IMR-90 (cell line): ENCODE measurements around the gene COL4A1.

Source experiments
- BHLHE40 ChIP-seq: fragments of 150-350 bp; IDR thresholded peaks from 2 replicates; pipeline ENCODE4 v1.6.1; 2016; ENCODE audit warnings: mild to moderate bottlenecking, low read depth, low read length
- CEBPB ChIP-seq: IDR thresholded peaks from 2 replicates; pipeline ENCODE4 v1.6.1; 2012; ENCODE audit warnings: low read depth, low read length, improper control_type of control experiment
- CHD1 ChIP-seq: IDR thresholded peaks from 2 replicates; pipeline ENCODE4 v1.6.1; 2012; ENCODE audit warnings: low read depth, low read length, improper control_type of control experiment
- FOS ChIP-seq: fragments of 150-350 bp; IDR thresholded peaks from 2 replicates; pipeline ENCODE4 v1.6.1; 2016; ENCODE audit warnings: low read depth, low read length
- MAFK ChIP-seq: IDR thresholded peaks from 2 replicates; pipeline ENCODE4 v1.6.1; 2012; ENCODE audit warnings: low read depth, low read length, improper control_type of control experiment
- MAZ ChIP-seq: IDR thresholded peaks from 2 replicates; pipeline ENCODE4 v1.6.1; 2012; ENCODE audit warnings: low read depth, mild to moderate bottlenecking, low read length, improper control_type of control experiment, moderate library complexity, borderline replicate concordance
- POLR2A ChIP-seq: IDR thresholded peaks from 2 replicates; pipeline ENCODE4 v1.6.1; 2012; ENCODE audit warnings: mild to moderate bottlenecking, low read depth, low read length
- RAD21 ChIP-seq: IDR thresholded peaks from 2 replicates; pipeline ENCODE4 v1.6.1; 2012; ENCODE audit warnings: low read length, improper control_type of control experiment
- RCOR1 ChIP-seq: IDR thresholded peaks from 2 replicates; pipeline ENCODE4 v1.6.1; 2012; ENCODE audit warnings: mild to moderate bottlenecking, low read length, improper control_type of control experiment; ENCODE audit not compliant: insufficient replicate concordance
- RFX5 ChIP-seq: IDR thresholded peaks from 2 replicates; pipeline ENCODE4 v1.8.0; 2012; ENCODE audit warnings: low read depth, mild to moderate bottlenecking, low read length, moderate library complexity
- SMC3 ChIP-seq: fragments of 150-350 bp; IDR thresholded peaks from 2 replicates; pipeline ENCODE4 v1.6.1; 2016; ENCODE audit warnings: low read depth, mild to moderate bottlenecking, antibody characterized with exemption, low read length, moderate library complexity
- TF ChIP-seq, protein P1 (sequence below): conservative IDR thresholded peaks from 2 replicates; pipeline ENCODE4 v1.5.1; 2012; ENCODE audit warnings: mild to moderate bottlenecking, low read depth, low read length, improper control_type of control experiment
- TF ChIP-seq, protein P2 (sequence below): fragments of 150-350 bp; IDR thresholded peaks from 2 replicates; pipeline ENCODE4 v1.6.1; 2017; ENCODE audit warnings: mild to moderate bottlenecking, antibody characterized with exemption, low read length, low read depth
- TF ChIP-seq, protein P3 (sequence below): fragments of 150-350 bp; IDR thresholded peaks from 2 replicates; pipeline ENCODE4 v1.6.1; 2016; ENCODE audit warnings: low read depth, mild to moderate bottlenecking, low read length, moderate library complexity, borderline replicate concordance

DNA sequence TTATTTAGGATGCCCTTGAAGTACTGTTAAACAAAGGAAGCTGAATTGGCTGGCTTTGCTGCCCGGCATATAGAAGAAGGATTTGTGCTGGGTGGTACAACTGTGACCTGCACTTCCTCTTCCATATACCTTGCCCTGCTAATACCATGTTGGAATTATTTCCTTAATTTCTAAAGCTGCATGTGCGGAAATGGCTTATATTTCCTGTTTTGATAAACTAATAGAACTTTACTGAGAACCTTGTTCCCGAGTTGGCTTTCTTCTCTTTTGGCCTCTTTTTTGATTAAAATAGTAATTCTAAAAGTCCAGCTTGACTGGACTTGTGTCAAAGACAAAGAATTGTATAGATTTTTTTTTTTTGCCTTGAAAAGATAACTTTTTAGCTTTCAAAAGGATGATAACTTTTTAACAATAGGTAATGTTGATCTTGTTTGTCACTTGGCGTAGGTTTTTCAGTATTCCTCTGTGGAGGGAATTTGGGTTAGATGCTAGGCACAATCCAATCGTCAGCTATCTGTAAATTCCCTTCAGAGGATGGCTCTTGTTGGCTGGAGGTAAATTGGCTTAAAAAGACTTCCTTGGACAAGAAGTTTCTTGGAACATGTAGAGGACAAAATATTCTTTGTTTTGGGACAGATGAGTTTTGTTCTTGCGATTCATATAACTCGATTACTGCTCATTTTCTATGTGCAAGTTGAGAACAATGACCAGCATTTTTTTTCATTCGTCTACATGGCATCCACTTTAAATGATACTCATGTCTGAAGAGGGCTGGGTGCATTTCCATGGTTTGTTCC lies 41.5 kb upstream of the COL4A1 start:
- TF ChIP-seq, protein P1, sequence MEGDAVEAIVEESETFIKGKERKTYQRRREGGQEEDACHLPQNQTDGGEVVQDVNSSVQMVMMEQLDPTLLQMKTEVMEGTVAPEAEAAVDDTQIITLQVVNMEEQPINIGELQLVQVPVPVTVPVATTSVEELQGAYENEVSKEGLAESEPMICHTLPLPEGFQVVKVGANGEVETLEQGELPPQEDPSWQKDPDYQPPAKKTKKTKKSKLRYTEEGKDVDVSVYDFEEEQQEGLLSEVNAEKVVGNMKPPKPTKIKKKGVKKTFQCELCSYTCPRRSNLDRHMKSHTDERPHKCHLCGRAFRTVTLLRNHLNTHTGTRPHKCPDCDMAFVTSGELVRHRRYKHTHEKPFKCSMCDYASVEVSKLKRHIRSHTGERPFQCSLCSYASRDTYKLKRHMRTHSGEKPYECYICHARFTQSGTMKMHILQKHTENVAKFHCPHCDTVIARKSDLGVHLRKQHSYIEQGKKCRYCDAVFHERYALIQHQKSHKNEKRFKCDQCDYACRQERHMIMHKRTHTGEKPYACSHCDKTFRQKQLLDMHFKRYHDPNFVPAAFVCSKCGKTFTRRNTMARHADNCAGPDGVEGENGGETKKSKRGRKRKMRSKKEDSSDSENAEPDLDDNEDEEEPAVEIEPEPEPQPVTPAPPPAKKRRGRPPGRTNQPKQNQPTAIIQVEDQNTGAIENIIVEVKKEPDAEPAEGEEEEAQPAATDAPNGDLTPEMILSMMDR: no peak
- TF ChIP-seq RFX5 (no peak), MAFK (no peak), RAD21 (no peak), POLR2A (0 out of 2 replicates have a peak, but pooled peaks have one; percentile 21), FOS (no peak), MAZ (no peak), CEBPB (no peak), RCOR1 (no peak), BHLHE40 (no peak), SMC3 (no peak), CHD1 (no peak)
- TF ChIP-seq, protein P2, sequence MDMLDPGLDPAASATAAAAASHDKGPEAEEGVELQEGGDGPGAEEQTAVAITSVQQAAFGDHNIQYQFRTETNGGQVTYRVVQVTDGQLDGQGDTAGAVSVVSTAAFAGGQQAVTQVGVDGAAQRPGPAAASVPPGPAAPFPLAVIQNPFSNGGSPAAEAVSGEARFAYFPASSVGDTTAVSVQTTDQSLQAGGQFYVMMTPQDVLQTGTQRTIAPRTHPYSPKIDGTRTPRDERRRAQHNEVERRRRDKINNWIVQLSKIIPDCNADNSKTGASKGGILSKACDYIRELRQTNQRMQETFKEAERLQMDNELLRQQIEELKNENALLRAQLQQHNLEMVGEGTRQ: no peak
- TF ChIP-seq, protein P3, sequence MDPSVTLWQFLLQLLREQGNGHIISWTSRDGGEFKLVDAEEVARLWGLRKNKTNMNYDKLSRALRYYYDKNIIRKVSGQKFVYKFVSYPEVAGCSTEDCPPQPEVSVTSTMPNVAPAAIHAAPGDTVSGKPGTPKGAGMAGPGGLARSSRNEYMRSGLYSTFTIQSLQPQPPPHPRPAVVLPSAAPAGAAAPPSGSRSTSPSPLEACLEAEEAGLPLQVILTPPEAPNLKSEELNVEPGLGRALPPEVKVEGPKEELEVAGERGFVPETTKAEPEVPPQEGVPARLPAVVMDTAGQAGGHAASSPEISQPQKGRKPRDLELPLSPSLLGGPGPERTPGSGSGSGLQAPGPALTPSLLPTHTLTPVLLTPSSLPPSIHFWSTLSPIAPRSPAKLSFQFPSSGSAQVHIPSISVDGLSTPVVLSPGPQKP: no peak
